Stimulated activated effector memory CD8-positive, alpha-beta T cell treated with anti-CD3 and anti-CD28 coated beads, Interleukin-12 subunit alpha, Interleukin-12 subunit beta, amount 100 ng/mL, for 72 hours (primary cell): ENCODE results near the gene SEMA5A.

ENCODE experiments used
- ATAC-seq: fragments of 150-1000 bp; cut with Tn5 transposase; 2 replicates; pipeline ENCODE4 v1.10.0; 2021
- DNase-seq, 2 donors: peaks; one replicate each; pipeline ENCODE4 v3.0.0; 2021 to 2022; ENCODE audit warnings: low spot score in 2 of 2
- H3K27ac Mint-ChIP-seq: one replicate; pipeline ENCODE4 v1.8.0; 2022; ENCODE audit warnings: mild to moderate bottlenecking, mixed read lengths
- H3K36me3 Mint-ChIP-seq: one replicate; pipeline ENCODE4 v1.8.0; 2022; ENCODE audit warnings: mild to moderate bottlenecking, mixed read lengths
- H3K4me1 Mint-ChIP-seq: one replicate; pipeline ENCODE4 v1.8.0; 2022; ENCODE audit warnings: mixed read lengths
- H3K4me3 Mint-ChIP-seq: one replicate; pipeline ENCODE4 v1.8.0; 2022; ENCODE audit warnings: mild to moderate bottlenecking, mixed read lengths
- H3K9me3 Mint-ChIP-seq: one replicate; pipeline ENCODE4 v1.8.0; 2022; ENCODE audit warnings: mixed read lengths

SEMA5A gene

DNA sequence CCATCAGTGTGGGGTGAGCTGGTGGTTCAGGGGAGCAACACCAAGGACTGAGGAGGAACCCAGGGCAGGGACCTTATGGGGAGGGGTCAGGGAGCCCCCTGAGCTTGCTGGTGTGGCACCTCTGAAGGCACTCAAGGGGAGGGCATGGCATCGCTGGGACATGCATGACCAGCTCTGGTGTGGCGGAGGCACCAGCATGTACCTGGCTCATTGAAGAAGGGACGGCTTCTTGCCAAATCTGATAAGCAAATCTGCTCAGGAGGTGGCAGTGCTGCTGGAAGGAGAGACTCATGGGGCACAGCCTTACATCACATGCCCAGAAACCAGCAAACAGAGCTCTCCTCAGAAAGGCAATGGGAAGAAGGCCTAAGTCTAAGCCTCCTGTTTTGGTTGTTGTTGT, 421.8 kb downstream of the SEMA5A start:
- H3K27ac Mint-ChIP-seq = no peak overlapping the region
- H3K36me3 Mint-ChIP-seq = no peaks in the 10 kb centered on the region
- DNase-seq (no peak), ATAC-seq (no peak)
- peaks cover 25% of the 10 kb centered on the region for H3K9me3 Mint-ChIP-seq
- no peak overlapping the region for H3K4me3 Mint-ChIP-seq
- H3K4me1 Mint-ChIP-seq = no peaks in the 10 kb centered on the region

DNA sequence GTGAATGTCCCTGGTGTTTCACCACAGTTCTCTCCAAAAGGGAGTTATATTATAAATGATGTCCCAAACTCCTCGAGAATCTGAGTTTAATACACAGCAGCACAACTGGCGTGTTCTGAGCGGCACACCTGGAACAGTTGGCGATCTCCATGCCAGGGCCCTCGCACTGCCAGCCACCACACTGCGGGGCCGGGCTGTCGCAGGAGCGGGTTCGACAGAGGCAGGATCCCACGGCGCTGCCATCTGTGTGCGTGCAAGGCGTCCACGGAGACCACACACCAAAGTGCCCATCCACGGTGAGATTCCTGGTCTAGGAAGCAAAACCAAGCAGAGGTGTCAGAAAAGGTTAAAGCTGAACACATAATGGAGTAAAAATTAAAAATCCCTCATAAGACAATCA, 423.3 kb downstream of the SEMA5A start:
- Mint-ChIP-seq H3K9me3 (peaks cover 21% of the 10 kb centered on the region), H3K27ac (no peak overlapping the region), H3K36me3 (no peaks in the 10 kb centered on the region), H3K4me3 (no peak overlapping the region), H3K4me1 (no peaks in the 10 kb centered on the region)
- ATAC-seq = no peak
- no peak for DNase-seq

DNA sequence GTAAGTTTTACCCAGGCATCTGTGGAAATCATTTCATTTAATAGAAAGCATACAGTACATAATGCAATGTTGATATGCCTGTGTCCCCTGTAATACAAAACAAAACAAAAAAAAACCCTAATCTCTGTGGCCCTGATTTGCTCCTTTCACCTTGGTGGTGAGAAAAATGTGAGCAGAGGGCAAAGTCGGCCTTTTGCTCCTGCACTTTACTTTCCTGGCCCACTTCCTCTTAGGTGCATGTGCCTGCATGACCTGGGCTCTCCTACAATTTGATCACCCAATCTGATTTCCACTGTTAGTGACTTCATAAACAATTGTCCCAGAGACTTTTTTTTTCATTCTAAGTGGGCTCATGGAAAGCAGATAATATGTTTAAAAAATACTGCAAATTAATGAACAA, 424.3 kb downstream of the SEMA5A start:
- Mint-ChIP-seq H3K4me1 (no peaks in the 10 kb centered on the region), H3K4me3 (no peak overlapping the region), H3K9me3 (peaks cover 20% of the 10 kb centered on the region), H3K27ac (no peak overlapping the region), H3K36me3 (no peaks in the 10 kb centered on the region)
- DNase-seq (no peak), ATAC-seq (no peak)

GRCh38 chr5:9118852-9119251, 427.0 kb downstream of the SEMA5A start:
- ATAC-seq = no peak

GRCh38 chr5:9115093-9115492, 430.8 kb downstream of the SEMA5A start:
- DNase-seq = no peak
- H3K4me1 Mint-ChIP-seq = no peaks in the 10 kb centered on the region
- no peak for ATAC-seq
- H3K9me3 Mint-ChIP-seq = peaks cover 6% of the 10 kb centered on the region
- H3K36me3 Mint-ChIP-seq = no peaks in the 10 kb centered on the region
- no peak overlapping the region for H3K27ac Mint-ChIP-seq
- no peak overlapping the region for H3K4me3 Mint-ChIP-seq

More at GRCh38 chr5:9118852-9119251, 427.0 kb downstream of the SEMA5A start:
- H3K4me3 Mint-ChIP-seq = no peak overlapping the region
- no peak overlapping the region for H3K27ac Mint-ChIP-seq
- no peaks in the 10 kb centered on the region for H3K4me1 Mint-ChIP-seq
- H3K36me3 Mint-ChIP-seq = no peaks in the 10 kb centered on the region
- peaks cover 12% of the 10 kb centered on the region for H3K9me3 Mint-ChIP-seq
- no peak for DNase-seq

DNA sequence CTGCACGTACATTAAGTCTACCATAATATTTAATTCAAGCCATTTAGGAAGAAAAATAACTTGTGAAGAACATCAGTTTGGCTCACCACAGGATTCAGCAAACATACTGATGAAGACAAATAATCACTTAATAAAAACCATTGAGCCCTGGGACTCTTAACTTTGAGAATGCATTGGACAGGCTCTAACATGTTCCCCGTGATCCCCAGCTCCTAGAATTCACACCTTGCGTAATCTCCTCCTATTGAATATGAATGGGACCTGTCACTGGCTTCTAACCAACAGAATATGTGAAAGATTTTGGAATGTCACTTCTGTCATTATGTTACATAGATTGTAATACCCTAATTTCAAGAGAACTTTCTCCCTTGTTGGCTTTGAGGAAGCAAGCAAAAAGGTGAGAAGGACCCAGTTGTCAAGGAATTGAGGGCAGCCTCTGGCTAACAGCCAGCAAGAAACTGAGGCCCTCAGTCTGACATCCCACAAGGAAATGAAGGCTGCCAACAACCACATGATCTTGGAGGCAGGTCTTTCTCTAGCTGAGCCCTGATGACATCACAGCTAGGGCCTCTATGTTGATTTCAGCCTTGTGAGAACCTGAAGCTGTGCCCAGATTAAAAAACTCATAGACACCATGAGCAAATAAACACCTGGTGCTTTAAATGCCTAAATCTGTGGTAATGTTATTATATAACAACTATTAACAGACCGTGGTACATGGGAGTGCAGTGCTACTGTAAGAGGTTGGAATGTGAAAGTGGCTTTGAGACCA, 433.2 kb downstream of the SEMA5A start:
- H3K27ac Mint-ChIP-seq = no peak overlapping the region
- ATAC-seq (no peak), DNase-seq (no peak)
- no peaks in the 10 kb centered on the region for H3K36me3 Mint-ChIP-seq
- H3K4me1 Mint-ChIP-seq = no peaks in the 10 kb centered on the region
- H3K4me3 Mint-ChIP-seq = no peak overlapping the region
- H3K9me3 Mint-ChIP-seq = peaks cover 6% of the 10 kb centered on the region

GRCh38 chr5:9108162-9108561, 437.7 kb downstream of the SEMA5A start:
- H3K27ac Mint-ChIP-seq = no peak overlapping the region
- no peak for ATAC-seq
- H3K9me3 Mint-ChIP-seq = peaks cover 15% of the 10 kb centered on the region
- H3K4me3 Mint-ChIP-seq = no peak overlapping the region
- DNase-seq = no peak
- no peaks in the 10 kb centered on the region for H3K36me3 Mint-ChIP-seq
- no peaks in the 10 kb centered on the region for H3K4me1 Mint-ChIP-seq

GRCh38 chr5:9105851-9106250, 440.0 kb downstream of the SEMA5A start:
- H3K9me3 Mint-ChIP-seq = peaks cover 15% of the 10 kb centered on the region
- no peak for DNase-seq
- H3K36me3 Mint-ChIP-seq = no peaks in the 10 kb centered on the region
- H3K4me1 Mint-ChIP-seq = no peaks in the 10 kb centered on the region
- ATAC-seq = no peak
- no peak overlapping the region for H3K27ac Mint-ChIP-seq
- no peak overlapping the region for H3K4me3 Mint-ChIP-seq

DNA sequence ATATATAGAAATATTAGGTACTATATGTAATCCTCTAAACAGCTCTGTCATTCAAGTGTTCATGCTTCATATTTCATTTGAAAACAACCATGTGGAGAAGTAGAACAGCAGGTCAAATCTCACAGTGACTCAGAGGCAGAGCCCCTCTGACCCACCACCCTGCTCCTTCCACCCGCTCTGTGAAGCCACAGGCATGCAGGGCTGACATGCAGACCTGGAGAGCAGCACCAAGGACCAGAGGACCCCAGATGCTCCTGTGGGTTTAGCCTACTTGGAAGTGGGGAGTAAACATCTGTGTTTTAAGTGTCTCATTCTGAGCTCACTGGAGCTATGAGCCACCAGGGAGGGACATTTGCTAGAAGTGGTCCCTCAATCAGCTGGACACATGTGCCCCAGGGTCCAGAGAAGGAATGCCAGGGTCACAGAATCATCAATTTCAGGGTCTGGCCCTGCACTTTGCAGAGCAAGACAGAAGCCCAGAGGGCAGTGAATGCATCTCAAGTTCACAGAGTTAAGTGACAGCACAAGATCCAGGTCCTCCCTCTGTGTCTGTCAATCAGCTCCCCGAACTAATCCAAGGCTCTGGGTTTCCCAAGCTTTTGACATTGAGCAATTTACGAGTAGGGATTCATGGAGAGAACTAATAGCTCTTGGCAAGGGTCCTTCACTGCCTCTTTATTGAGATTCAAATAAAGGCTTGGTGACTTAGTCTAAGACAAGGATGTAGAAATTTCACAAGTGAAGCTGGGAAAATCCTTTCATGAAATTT, 441.1 kb downstream of the SEMA5A start:
- no peak overlapping the region for H3K4me3 Mint-ChIP-seq
- H3K4me1 Mint-ChIP-seq = no peaks in the 10 kb centered on the region
- ATAC-seq = no peak
- no peak for DNase-seq
- no peaks in the 10 kb centered on the region for H3K36me3 Mint-ChIP-seq
- H3K9me3 Mint-ChIP-seq = peaks cover 9% of the 10 kb centered on the region
- H3K27ac Mint-ChIP-seq = no peak overlapping the region

GRCh38 chr5:9103290-9103689, 442.6 kb downstream of the SEMA5A start:
- H3K9me3 Mint-ChIP-seq = peaks cover 11% of the 10 kb centered on the region
- no peaks in the 10 kb centered on the region for H3K36me3 Mint-ChIP-seq
- H3K27ac Mint-ChIP-seq = no peak overlapping the region
- DNase-seq = no peak
- H3K4me3 Mint-ChIP-seq = no peak overlapping the region
- ATAC-seq = no peak
- no peaks in the 10 kb centered on the region for H3K4me1 Mint-ChIP-seq

DNA sequence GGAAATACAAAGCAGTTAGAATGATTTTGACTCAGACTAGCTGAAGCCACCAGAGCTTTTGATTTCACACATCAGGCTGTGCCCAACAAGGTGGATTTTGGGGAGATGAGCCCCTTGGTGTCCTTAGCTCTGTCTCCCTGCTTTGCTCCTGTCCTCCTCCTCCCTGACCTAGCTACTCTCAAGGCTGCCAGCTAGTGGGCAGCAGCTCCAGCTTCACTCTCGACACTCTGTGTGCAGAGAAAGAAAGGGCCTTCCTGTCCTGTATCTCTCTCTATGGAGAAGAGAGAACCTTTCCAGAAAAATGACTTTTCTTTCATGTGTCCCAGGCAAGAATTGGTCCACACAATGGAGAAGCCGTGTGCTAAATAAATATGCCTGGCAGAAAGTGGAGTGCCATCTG, 446.2 kb downstream of the SEMA5A start:
- H3K4me1 Mint-ChIP-seq = no peaks in the 10 kb centered on the region
- ATAC-seq (no peak), DNase-seq (no peak)
- no peak overlapping the region for H3K4me3 Mint-ChIP-seq
- no peak overlapping the region for H3K27ac Mint-ChIP-seq
- H3K36me3 Mint-ChIP-seq = no peaks in the 10 kb centered on the region
- peaks cover 13% of the 10 kb centered on the region for H3K9me3 Mint-ChIP-seq

DNA sequence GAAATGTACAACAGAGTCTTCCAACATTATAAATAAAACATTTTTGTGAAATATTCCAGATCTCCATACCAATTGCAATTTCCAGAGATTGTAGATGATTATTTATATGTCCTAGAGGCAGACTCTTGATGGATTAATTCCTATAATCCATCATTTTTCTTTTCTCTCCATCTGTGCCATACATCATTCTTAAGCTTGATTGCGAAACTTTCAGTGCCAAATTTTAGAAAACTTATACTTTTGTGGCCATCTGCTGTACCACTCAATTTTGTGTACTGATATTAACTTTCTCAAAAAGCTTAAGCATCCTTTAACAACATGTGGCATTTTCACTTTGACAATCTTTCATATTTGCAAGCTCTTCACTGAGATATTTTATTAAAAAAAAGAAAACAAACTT, 446.9 kb downstream of the SEMA5A start:
- Mint-ChIP-seq H3K9me3 (peaks cover 14% of the 10 kb centered on the region), H3K4me3 (no peak overlapping the region), H3K27ac (no peak overlapping the region), H3K4me1 (no peaks in the 10 kb centered on the region), H3K36me3 (no peaks in the 10 kb centered on the region)
- ATAC-seq = no peak
- DNase-seq = no peak

GRCh38 chr5:9094582-9094981, 451.3 kb downstream of the SEMA5A start:
- no peaks in the 10 kb centered on the region for H3K36me3 Mint-ChIP-seq
- no peak overlapping the region for H3K4me3 Mint-ChIP-seq
- DNase-seq (no peak), ATAC-seq (no peak)
- H3K4me1 Mint-ChIP-seq = no peaks in the 10 kb centered on the region
- H3K27ac Mint-ChIP-seq = no peak overlapping the region
- H3K9me3 Mint-ChIP-seq = peaks cover 12% of the 10 kb centered on the region

- Mint-ChIP-seq H3K27ac (no peak overlapping the region), H3K36me3 (no peaks in the 10 kb centered on the region), H3K4me3 (no peak overlapping the region)
Measured at GRCh38 chr5:9091896-9092662, 453.8 kb downstream of the SEMA5A start.

DNA sequence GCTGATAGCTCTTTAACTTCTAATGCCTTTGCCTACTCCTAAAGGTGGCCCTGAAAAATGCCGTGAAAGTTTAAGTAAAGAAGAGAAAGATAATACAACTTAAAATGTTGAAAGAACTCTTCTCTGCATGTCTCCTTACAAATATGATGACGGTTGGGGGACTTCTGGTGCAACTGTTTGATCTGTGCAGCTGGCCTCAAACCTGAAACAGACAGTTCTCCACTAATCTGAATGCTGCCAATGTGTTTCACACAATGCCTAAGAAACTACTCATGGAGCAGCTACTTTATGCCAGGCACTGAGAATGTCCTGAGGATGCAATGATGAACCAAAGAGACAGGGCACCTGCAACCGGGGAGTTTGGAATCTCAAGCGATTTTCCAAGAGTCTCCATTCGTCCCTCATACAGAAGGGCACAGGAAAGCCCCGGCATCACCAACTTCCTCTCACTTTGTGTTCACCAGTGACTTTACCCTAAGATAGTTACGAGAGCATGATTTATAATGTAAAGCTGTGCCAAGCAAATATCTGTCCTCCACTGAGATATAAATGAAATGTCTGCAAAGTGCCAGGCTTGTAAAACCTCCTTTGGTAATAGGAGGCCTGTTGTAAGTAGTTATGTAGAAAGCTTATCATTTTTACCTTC, 455.4 kb downstream of the SEMA5A start:
- DNase-seq (no peak), ATAC-seq (no peak)
- Mint-ChIP-seq H3K4me1 (no peaks in the 10 kb centered on the region), H3K27ac (no peak overlapping the region), H3K4me3 (no peak overlapping the region), H3K9me3 (peaks cover 9% of the 10 kb centered on the region), H3K36me3 (no peaks in the 10 kb centered on the region)

More at GRCh38 chr5:9091896-9092662, 453.8 kb downstream of the SEMA5A start:
- ATAC-seq (no peak), DNase-seq (no peak)
- Mint-ChIP-seq H3K4me1 (no peaks in the 10 kb centered on the region), H3K9me3 (peaks cover 9% of the 10 kb centered on the region)
